ENCODE data around the gene METRN. TPM values are rescaled to one million over a fixed set of nuclear protein-coding genes. Genes with fewer than 3 reads are reported as not detected.

Gene METRN
- polyA plus RNA-seq, 3 donors = 0.97 to 5.4 (median 1.7) TPM

DNA sequence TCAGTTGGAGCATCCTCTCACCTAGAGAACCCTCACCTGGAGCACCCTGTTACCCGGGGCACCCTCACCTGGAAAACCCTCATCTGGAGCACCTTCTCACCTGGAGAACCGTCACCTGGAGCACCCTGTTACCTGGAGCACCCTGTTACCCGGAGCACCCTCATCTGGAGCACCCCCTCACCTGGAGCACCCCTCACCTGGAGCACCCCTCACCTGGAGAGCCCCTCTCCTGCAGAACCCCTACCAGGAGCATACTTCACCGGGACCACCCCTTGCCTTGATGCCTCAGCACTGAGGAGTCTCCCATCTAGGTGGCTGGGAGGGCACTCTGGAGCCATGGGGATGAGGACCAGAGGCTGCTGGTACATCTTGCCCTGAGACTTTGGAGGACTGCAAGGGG lies 6.0 kb upstream of the METRN start:
- Mint-ChIP-seq H3K27ac (no peak overlapping the region), H3K36me3 (no peaks in the 10 kb centered on the region), H3K4me3 (no peak overlapping the region), H3K4me1 (no peaks in the 10 kb centered on the region), H3K9me3 (peaks cover 0 to 5% (median 0%) of the 10 kb centered on the region in 7 donors), H3K27me3 (ENCODE audit: low read depth in 3 of 3) (peaks cover 48 to 74% (median 71%) of the 10 kb centered on the region in 3 donors)
- Histone ChIP-seq H2AFZ (ENCODE audit: insufficient read depth, low read depth, low read length, poor library complexity, severe bottlenecking) (no peak overlapping the region), H3K27ac (ENCODE audit: low read depth in 1 of 2, low read length in 2 of 2) (no peak overlapping the region), H3K36me3 (replicated peaks in 1 of 2; ENCODE audit: control insufficient read depth in 1 of 2, insufficient read depth in 2 of 2, low read length in 2 of 2) (no peaks in the 10 kb centered on the region), H3K4me3 (replicated peaks in 1 of 3; ENCODE audit: low read depth in 2 of 3, low read length in 3 of 3) (no peak overlapping the region), H3K9me3 (replicated peaks in 1 of 2; ENCODE audit: control insufficient read depth in 1 of 2, insufficient read depth in 1 of 2, low read length in 2 of 2) (peaks cover 0 to 1% of the 10 kb centered on the region in 2 donors), H3K9ac (ENCODE audit: insufficient read depth, low read length, poor library complexity, severe bottlenecking) (no peak overlapping the region), H3K4me1 (ENCODE audit: control insufficient read depth in 1 of 2, insufficient read depth in 2 of 2, low read length in 2 of 2) (no peaks in the 10 kb centered on the region), H4K20me1 (ENCODE audit: insufficient read depth, low read length) (no peaks in the 10 kb centered on the region), H3K4me2 (replicated peaks; ENCODE audit: extremely low read depth, low read length, poor library complexity, severe bottlenecking) (no peak overlapping the region), H3K79me2 (ENCODE audit: insufficient read depth, low read length) (no peaks in the 10 kb centered on the region), H3K27me3 (ENCODE audit: control insufficient read depth in 2 of 2, insufficient read depth in 2 of 2, low read length in 2 of 2) (peaks cover 3 to 68% of the 10 kb centered on the region in 2 donors)
- DNase-seq = no peak
- intact Hi-C loops (cut with micrococcal nuclease) = no loop called here
- TF ChIP-seq, protein P1, sequence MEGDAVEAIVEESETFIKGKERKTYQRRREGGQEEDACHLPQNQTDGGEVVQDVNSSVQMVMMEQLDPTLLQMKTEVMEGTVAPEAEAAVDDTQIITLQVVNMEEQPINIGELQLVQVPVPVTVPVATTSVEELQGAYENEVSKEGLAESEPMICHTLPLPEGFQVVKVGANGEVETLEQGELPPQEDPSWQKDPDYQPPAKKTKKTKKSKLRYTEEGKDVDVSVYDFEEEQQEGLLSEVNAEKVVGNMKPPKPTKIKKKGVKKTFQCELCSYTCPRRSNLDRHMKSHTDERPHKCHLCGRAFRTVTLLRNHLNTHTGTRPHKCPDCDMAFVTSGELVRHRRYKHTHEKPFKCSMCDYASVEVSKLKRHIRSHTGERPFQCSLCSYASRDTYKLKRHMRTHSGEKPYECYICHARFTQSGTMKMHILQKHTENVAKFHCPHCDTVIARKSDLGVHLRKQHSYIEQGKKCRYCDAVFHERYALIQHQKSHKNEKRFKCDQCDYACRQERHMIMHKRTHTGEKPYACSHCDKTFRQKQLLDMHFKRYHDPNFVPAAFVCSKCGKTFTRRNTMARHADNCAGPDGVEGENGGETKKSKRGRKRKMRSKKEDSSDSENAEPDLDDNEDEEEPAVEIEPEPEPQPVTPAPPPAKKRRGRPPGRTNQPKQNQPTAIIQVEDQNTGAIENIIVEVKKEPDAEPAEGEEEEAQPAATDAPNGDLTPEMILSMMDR (IDR thresholded peaks at IDR 0.05) = no peak
- 83% methylated on average over 2 of the region's 4 CpGs for WGBS (ENCODE audit: insufficient coverage)

GRCh38 chr16:709566-710499 lies 5.1 kb upstream of the METRN start:
- peaks cover 0 to 5% (median 0%) of the 10 kb centered on the region in 7 donors for H3K9me3 Mint-ChIP-seq
- Histone ChIP-seq H3K79me2 (ENCODE audit: insufficient read depth, low read length) (no peaks in the 10 kb centered on the region), H3K27me3 (ENCODE audit: control insufficient read depth in 2 of 2, insufficient read depth in 2 of 2, low read length in 2 of 2) (peaks cover 3 to 67% of the 10 kb centered on the region in 2 donors), H3K9me3 (replicated peaks in 1 of 2; ENCODE audit: control insufficient read depth in 1 of 2, insufficient read depth in 1 of 2, low read length in 2 of 2) (no peaks in the 10 kb centered on the region), H4K20me1 (ENCODE audit: insufficient read depth, low read length) (no peaks in the 10 kb centered on the region), H3K4me3 (replicated peaks in 1 of 3; ENCODE audit: low read depth in 2 of 3, low read length in 3 of 3) (no peak overlapping the region), H3K27ac (ENCODE audit: low read depth in 1 of 2, low read length in 2 of 2) (no peak overlapping the region), H3K9ac (ENCODE audit: insufficient read depth, low read length, poor library complexity, severe bottlenecking) (no peak overlapping the region), H2AFZ (ENCODE audit: insufficient read depth, low read depth, low read length, poor library complexity, severe bottlenecking) (no peak overlapping the region), H3K36me3 (replicated peaks in 1 of 2; ENCODE audit: control insufficient read depth in 1 of 2, insufficient read depth in 2 of 2, low read length in 2 of 2) (no peaks in the 10 kb centered on the region), H3K4me1 (ENCODE audit: control insufficient read depth in 1 of 2, insufficient read depth in 2 of 2, low read length in 2 of 2) (peaks cover 7 to 8% of the 10 kb centered on the region in 2 donors), H3K4me2 (replicated peaks; ENCODE audit: extremely low read depth, low read length, poor library complexity, severe bottlenecking) (no peak overlapping the region)
- intact Hi-C loops (cut with micrococcal nuclease) = loop anchor here in 1 of 2 donors (2.0 kb wide), 1 partner anchor 75 kb away; no protein-coding TSS in a partner anchor
- WGBS (ENCODE audit: insufficient coverage) = 42% methylated on average over 29 of the region's 30 CpGs
- no peak for DNase-seq
- peaks cover 42 to 74% (median 68%) of the 10 kb centered on the region in 3 donors for H3K27me3 Mint-ChIP-seq (ENCODE audit: low read depth in 3 of 3)
- no peaks in the 10 kb centered on the region for H3K36me3 Mint-ChIP-seq
- peak overlapping the region in 1 of 7 donors; percentile 6 for H3K27ac Mint-ChIP-seq
- H3K4me3 Mint-ChIP-seq = peak overlapping the region in 1 of 2 donors; percentile 26
- TF ChIP-seq, protein P1 (IDR thresholded peaks at IDR 0.05) = no peak
- no peaks in the 10 kb centered on the region for H3K4me1 Mint-ChIP-seq
